GM13976 (cell line): ENCODE data around the gene RAB5IF.
"Not testable (repeated sequence)": the region's sequence is repeated elsewhere in the genome, so short reads cannot be mapped to it uniquely, and the experiment has no call there.

Experiments
- DNase-seq: peaks from one replicate; pipeline ENCODE4 v3.0.0; 2012; ENCODE audit warnings: low spot score
- in situ Hi-C: fragments of 300-500 bp; cut with MboI; formaldehyde crosslinking; loops from one replicate; pipeline ENCODE4 v1.12.0; 2022; ENCODE audit warnings: low sequenced_read_pairs, mixed read lengths, inconsistent platforms; ENCODE audit not compliant: unreplicated experiment
- TF ChIP-seq, protein P1 (sequence below): IDR thresholded peaks from 2 replicates; pipeline ENCODE4 v1.5.1; 2012; ENCODE audit warnings: borderline replicate concordance, mild to moderate bottlenecking; ENCODE audit not compliant: insufficient read depth; ENCODE audit errors: extremely low read depth, missing control alignments, control extremely low read depth

RAB5IF gene, protein sequence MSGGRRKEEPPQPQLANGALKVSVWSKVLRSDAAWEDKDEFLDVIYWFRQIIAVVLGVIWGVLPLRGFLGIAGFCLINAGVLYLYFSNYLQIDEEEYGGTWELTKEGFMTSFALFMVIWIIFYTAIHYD

DNA sequence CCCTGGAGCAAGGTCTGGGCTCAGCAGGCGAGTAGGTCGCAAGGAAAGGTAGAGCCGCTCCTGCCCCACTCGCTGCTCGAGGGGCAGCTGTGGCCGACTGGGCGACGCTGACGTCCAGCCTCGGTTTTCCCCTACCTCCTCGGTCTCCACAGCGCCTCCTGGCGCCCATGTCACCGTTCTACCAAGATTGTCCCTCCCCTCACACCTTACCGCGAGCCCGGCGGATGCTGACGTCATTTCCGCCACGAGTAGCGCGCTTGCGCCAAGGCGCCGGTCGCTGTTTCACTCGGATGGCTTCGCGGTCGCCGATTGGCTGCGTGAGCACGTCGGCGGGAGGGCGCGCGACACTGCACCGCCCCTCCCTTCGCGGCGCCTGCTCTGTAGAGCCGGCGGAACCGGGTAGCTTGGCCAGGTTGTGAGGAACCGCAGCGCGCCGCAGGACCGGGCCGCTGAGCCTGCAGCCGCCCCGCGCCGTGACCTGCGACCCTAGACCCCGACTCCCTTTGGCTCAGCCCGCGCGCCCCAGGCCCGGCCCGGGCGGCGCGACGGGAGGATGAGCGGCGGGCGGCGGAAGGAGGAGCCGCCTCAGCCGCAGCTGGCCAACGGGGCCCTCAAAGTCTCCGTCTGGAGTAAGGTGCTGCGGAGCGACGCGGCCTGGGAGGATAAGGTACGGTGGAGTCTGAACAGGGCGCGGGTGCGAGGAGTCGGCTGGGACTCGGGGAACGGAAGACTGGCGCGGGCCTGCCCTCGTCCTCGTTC lies at the start of gene RAB5IF:
Gene RAB5IF (plus strand): TSS at position 381 of the 759 bp plus-strand sequence. CDS start 173 bp downstream, at position 554.
- in situ Hi-C loops = no loop called here
- DNase-seq = peak; percentile 95
- TF ChIP-seq, protein P1, sequence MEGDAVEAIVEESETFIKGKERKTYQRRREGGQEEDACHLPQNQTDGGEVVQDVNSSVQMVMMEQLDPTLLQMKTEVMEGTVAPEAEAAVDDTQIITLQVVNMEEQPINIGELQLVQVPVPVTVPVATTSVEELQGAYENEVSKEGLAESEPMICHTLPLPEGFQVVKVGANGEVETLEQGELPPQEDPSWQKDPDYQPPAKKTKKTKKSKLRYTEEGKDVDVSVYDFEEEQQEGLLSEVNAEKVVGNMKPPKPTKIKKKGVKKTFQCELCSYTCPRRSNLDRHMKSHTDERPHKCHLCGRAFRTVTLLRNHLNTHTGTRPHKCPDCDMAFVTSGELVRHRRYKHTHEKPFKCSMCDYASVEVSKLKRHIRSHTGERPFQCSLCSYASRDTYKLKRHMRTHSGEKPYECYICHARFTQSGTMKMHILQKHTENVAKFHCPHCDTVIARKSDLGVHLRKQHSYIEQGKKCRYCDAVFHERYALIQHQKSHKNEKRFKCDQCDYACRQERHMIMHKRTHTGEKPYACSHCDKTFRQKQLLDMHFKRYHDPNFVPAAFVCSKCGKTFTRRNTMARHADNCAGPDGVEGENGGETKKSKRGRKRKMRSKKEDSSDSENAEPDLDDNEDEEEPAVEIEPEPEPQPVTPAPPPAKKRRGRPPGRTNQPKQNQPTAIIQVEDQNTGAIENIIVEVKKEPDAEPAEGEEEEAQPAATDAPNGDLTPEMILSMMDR = peak; percentile 98

DNA sequence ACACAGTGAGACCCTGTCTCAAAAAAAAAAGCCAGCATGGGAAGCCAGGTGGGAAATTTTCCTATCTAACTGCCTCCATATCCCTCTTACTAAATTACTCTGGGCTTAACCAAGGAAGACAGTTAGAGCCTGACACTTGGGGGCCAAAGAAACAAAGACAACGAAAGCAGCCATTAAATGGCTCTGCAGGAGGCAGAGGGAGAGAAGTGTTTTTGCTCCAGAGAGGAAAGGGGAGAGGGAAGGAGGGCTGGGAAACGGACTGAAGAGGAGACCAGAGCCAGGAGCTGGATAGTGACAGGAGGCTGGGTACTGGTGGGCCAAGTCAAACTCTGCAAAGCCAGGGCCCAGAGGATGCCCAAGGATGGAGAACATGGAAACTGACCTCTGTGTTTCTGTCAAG lies 42.9 kb upstream of the RAB5IF start:
- in situ Hi-C loops = no loop called here
- no peak for DNase-seq
- TF ChIP-seq, protein P1 = no peak

DNA sequence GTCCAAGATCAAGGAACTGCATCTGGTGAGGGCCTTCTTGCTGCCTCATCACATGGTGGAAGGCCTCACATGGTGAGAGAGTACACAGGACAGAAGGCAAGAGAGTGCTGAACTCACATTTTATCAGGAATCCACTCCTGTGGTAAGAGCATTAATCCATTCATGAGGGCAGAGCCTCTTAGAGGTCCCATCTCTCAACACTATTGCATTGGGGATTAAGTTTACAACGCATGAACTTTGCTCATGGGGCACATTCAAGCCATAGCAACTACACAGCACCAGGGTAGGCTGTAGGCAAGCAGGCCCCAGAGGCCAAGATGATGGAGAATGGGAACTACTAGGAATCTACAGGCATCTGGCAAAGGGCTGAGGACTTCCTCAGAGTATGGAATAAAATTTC lies 42.2 kb upstream of the RAB5IF start:
- TF ChIP-seq, protein P1 = no peak
- in situ Hi-C loops = no loop called here
- DNase-seq = no peak

DNA sequence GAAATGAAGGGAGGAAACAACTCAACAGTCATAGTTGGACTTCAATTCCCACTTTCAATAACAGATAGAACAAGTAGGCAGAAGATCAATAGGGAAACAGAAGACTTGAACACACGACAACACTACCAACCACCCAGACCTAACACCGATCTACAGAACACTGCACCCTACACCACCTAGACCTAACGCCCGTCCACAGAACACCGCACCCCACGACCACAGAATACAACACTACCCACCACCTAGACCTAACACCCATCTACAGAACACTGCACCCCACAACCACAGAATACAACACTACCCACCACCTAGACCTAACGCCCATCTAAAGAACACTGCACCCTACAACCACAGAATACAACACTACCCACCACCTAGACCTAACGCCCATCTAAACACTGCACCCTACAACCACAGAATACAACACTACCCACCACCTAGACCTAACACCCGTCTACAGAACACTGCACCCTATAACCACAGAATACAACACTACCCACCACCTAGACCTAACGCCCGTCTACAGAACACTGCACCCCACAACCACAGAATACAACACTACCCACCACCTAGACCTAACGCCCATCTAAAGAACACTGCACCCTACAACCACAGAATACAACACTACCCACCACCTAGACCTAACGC lies 41.4 kb upstream of the RAB5IF start:
- DNase-seq, in situ Hi-C loops: not testable (repeated sequence)

DNA sequence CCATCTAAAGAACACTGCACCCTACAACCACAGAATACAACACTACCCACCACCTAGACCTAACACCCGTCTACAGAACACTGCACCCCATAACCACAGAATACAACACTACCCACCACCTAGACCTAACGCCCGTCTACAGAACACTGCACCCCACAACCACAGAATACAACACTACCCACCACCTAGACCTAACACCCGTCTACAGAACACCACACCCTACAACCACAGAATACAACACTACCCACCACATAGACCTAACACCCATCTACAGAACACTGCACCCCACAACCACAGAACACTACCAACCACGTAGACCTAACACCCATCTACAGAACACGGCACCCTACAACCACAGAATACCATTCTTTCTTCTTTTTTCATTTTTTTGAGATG lies 40.9 kb upstream of the RAB5IF start:
- DNase-seq, in situ Hi-C loops: not testable (repeated sequence)

DNA sequence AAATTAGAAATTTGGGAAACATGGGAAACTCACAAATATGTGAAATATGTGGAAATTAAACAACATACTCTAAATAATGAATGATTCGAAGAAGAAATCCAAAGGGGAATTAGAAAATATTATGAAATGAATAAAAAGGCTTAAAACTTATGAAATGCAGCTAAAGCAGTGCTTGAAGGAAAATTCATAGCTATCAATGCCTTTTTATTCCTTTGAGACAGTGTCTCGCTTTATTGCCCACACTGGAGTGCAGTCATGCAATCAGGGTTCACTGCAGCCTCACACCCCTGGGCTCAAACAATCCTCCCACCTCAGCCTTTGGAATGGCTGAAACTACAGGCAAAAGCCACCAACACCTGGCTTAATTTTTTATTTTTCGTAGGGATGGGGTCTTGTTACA lies 40.1 kb upstream of the RAB5IF start:
- TF ChIP-seq, protein P1 = no peak
- DNase-seq = no peak
- in situ Hi-C loops = no loop called here

DNA sequence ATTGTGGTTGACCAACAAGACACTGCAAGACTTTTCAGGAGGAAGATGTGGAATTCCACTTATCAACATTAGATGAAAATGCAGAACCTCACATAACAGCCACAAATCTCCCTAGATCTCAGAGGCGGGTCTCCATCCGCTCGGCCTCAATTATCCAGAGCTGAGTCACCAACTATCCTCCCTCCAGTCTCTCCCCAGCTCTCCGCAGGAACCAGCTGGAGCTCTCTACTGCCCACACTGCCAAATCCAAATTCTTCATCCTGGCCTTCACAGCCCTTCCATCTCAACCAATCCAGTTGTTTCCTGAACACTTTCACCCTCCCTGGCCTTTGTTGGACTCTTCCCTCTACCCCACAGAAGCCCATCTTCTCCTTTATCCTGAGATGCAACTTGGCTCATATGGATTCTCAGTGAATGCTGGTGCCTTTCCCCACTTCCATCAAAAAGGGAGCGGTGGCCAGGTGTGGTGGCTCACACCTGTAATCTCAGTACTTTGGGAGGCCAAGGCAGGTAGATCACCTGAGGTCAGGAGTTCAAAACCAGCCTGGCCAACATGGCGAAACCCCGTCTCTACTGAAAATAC lies 35.6 kb upstream of the RAB5IF start:
- in situ Hi-C loops = no loop called here
- no peak for DNase-seq
- TF ChIP-seq, protein P1 = no peak
